GM23338 (cell line): Measurements from ENCODE around the gene UBXN1. TPM values are rescaled to one million over a fixed set of nuclear protein-coding genes. Genes with fewer than 3 reads are reported as not detected.

Source experiments
- ATAC-seq: fragments of 200-7000 bp; cut with Tn5 transposase; 3 replicates; pipeline ENCODE4 v1.9.1; 2020
- DNase-seq: peaks from one replicate; pipeline ENCODE4 v3.0.0-alpha.2; 2015; ENCODE audit warnings: low spot score
- H2AFZ ChIP-seq: fragments of 200-600 bp; sonication (generic); 2 replicates; pipeline ENCODE4 v1.8.0; 2016; ENCODE audit warnings: antibody characterized with exemption, mild to moderate bottlenecking, moderate library complexity
- H3F3A ChIP-seq: fragments of 200-600 bp; sonication (generic); replicated peaks from 2 replicates; pipeline ENCODE4 v1.8.0; 2017; ENCODE audit warnings: antibody characterized with exemption, mixed run types, low read depth
- H3K27ac ChIP-seq: fragments of 200-600 bp; sonication (generic); 2 replicates; pipeline ENCODE4 v1.6.1; 2016; ENCODE audit warnings: low read depth
- H3K27me3 ChIP-seq: fragments of 200-600 bp; sonication (generic); 2 replicates; pipeline ENCODE4 v1.8.0; 2016; ENCODE audit warnings: mild to moderate bottlenecking, mixed run types, moderate library complexity; ENCODE audit not compliant: insufficient read depth
- H3K36me3 ChIP-seq: fragments of 200-600 bp; sonication (generic); 2 replicates; pipeline ENCODE4 v1.8.0; 2016; ENCODE audit warnings: mild to moderate bottlenecking; ENCODE audit not compliant: insufficient read depth
- H3K4me1 ChIP-seq: fragments of 200-600 bp; sonication (generic); 2 replicates; pipeline ENCODE4 v1.8.0; 2016; ENCODE audit warnings: mild to moderate bottlenecking, moderate library complexity; ENCODE audit not compliant: insufficient read depth
- H3K4me2 ChIP-seq: fragments of 200-600 bp; sonication (generic); 2 replicates; pipeline ENCODE4 v1.7.1; 2017; ENCODE audit warnings: mixed run types
- H3K4me3 ChIP-seq: fragments of 200-600 bp; sonication (generic); 2 replicates; pipeline ENCODE4 v1.6.1; 2016; ENCODE audit warnings: mixed run types
- H3K79me2 ChIP-seq: fragments of 200-600 bp; sonication (generic); replicated peaks from 2 replicates; pipeline ENCODE4 v1.8.0; 2017; ENCODE audit warnings: mild to moderate bottlenecking; ENCODE audit not compliant: insufficient read depth
- H3K9me2 ChIP-seq: fragments of 200-600 bp; sonication (generic); 2 replicates; pipeline ENCODE4 v1.8.0; 2017; ENCODE audit not compliant: insufficient read depth
- H4K20me1 ChIP-seq: fragments of 200-600 bp; sonication (generic); replicated peaks from 2 replicates; pipeline ENCODE4 v1.8.0; 2017; ENCODE audit warnings: mild to moderate bottlenecking; ENCODE audit not compliant: insufficient read depth
- H3K27ac Mint-ChIP-seq: 2 replicates; pipeline ENCODE4 v1.8.0; 2020; ENCODE audit warnings: inconsistent platforms, mild to moderate bottlenecking, moderate library complexity, mixed read lengths
- H3K27me3 Mint-ChIP-seq: 3 replicates; pipeline ENCODE4 v1.8.0; 2022; ENCODE audit warnings: low read depth, mild to moderate bottlenecking, moderate library complexity, mixed read lengths, inconsistent platforms; ENCODE audit not compliant: insufficient read depth, poor library complexity
- H3K36me3 Mint-ChIP-seq: 3 replicates; pipeline ENCODE4 v1.8.0; 2021; ENCODE audit warnings: low read depth, mild to moderate bottlenecking, inconsistent platforms, moderate library complexity, mixed read lengths
- H3K4me1 Mint-ChIP-seq: 3 replicates; pipeline ENCODE4 v1.8.0; 2020; ENCODE audit warnings: mild to moderate bottlenecking, inconsistent platforms, mixed read lengths
- H3K4me3 Mint-ChIP-seq: 3 replicates; pipeline ENCODE4 v1.8.0; 2021; ENCODE audit warnings: moderate library complexity, mild to moderate bottlenecking, inconsistent platforms, mixed read lengths
- H3K9me3 Mint-ChIP-seq: 3 replicates; pipeline ENCODE4 v1.8.0; 2020; ENCODE audit warnings: moderate library complexity, mild to moderate bottlenecking, inconsistent platforms, mixed read lengths
- CREB1 ChIP-seq: fragments of 250-450 bp; sonication (Bioruptor Pico); IDR thresholded peaks from 2 replicates; pipeline ENCODE4 v1.5.0; 2020; ENCODE audit warnings: low read depth, mild to moderate bottlenecking, moderate library complexity
- EZH2 ChIP-seq: fragments of 200-600 bp; sonication (generic); IDR thresholded peaks from one replicate; pipeline ENCODE4 v1.8.0; 2017; ENCODE audit warnings: antibody characterized with exemption, mild to moderate bottlenecking, low read depth; ENCODE audit not compliant: unreplicated experiment
- EZH2phosphoT487 ChIP-seq: fragments of 200-600 bp; sonication (generic); IDR thresholded peaks from one replicate; pipeline ENCODE4 v1.8.1; 2018; ENCODE audit warnings: antibody characterized with exemption; ENCODE audit not compliant: unreplicated experiment
- JUNB ChIP-seq: IDR thresholded peaks from one replicate; pipeline ENCODE4 v1.6.1; 2016; ENCODE audit warnings: antibody characterized with exemption; ENCODE audit not compliant: unreplicated experiment
- NANOG ChIP-seq: IDR thresholded peaks from 2 replicates; pipeline ENCODE4 v1.6.1; 2016; ENCODE audit warnings: antibody characterized with exemption, borderline replicate concordance
- POLR2AphosphoS5 ChIP-seq: IDR thresholded peaks from 2 replicates; pipeline ENCODE4 v1.6.1; 2016; ENCODE audit warnings: antibody characterized with exemption, low read depth
- STAT1 ChIP-seq: IDR thresholded peaks from one replicate; pipeline ENCODE4 v1.6.1; 2016; ENCODE audit warnings: antibody characterized with exemption; ENCODE audit not compliant: unreplicated experiment
- ZNF114 ChIP-seq: fragments of 250-450 bp; sonication (Bioruptor Pico); IDR thresholded peaks from 2 replicates; pipeline ENCODE4 v1.5.0; 2020; ENCODE audit warnings: mild to moderate bottlenecking, moderate library complexity
- ZNF331 ChIP-seq: fragments of 250-450 bp; sonication (Bioruptor Pico); IDR thresholded peaks from 2 replicates; pipeline ENCODE4 v1.5.0; 2020; ENCODE audit warnings: low read depth, mild to moderate bottlenecking, moderate library complexity
- polyA plus RNA-seq: library from polyadenylated mRNA; unstranded; fragments of >200 nt; fragmentation: Nextera tagmentation; extraction: Ambion mirVana; gene quantifications from 2 replicates; pipeline ENCODE4 v1.2.1, GENCODE V29; 2016
- total RNA-seq: library from RNA; depleted of rRNA; stranded (reverse); fragments of >200 nt; shearing (Covaris generic); gene quantifications from 2 replicates; pipeline ENCODE4 v1.2.3, GENCODE V29; 2014
- TF ChIP-seq, protein P1 (sequence below): IDR thresholded peaks from 2 replicates; pipeline ENCODE4 v1.6.1; 2016; ENCODE audit warnings: antibody characterized with exemption
- TF ChIP-seq, protein P2 (sequence below): IDR thresholded peaks from one replicate; pipeline ENCODE4 v1.6.1; 2018; ENCODE audit warnings: antibody characterized with exemption; ENCODE audit not compliant: unreplicated experiment
- TF ChIP-seq, protein P3 (sequence below): fragments of 250-450 bp; sonication (Bioruptor Pico); IDR thresholded peaks from 2 replicates; pipeline ENCODE4 v1.5.0; 2020; ENCODE audit warnings: mild to moderate bottlenecking, moderate library complexity
- TF ChIP-seq, protein P4 (sequence below), 2 experiments: fragments of 200-600 bp in 1 of 2; sonication (generic) in 1 of 2; conservative IDR thresholded peaks; 2 replicates each; pipeline versions ENCODE4 v1.5.1 to v1.6.1; 2016 to 2017; ENCODE audit warnings: antibody characterized with exemption in 2 of 2, low read depth in 2 of 2, mild to moderate bottlenecking in 2 of 2, moderate library complexity in 1 of 2

Gene UBXN1
- total and polyA plus RNA-seq, 2 experiments from 2014 or later = 126 to 132 TPM

DNA sequence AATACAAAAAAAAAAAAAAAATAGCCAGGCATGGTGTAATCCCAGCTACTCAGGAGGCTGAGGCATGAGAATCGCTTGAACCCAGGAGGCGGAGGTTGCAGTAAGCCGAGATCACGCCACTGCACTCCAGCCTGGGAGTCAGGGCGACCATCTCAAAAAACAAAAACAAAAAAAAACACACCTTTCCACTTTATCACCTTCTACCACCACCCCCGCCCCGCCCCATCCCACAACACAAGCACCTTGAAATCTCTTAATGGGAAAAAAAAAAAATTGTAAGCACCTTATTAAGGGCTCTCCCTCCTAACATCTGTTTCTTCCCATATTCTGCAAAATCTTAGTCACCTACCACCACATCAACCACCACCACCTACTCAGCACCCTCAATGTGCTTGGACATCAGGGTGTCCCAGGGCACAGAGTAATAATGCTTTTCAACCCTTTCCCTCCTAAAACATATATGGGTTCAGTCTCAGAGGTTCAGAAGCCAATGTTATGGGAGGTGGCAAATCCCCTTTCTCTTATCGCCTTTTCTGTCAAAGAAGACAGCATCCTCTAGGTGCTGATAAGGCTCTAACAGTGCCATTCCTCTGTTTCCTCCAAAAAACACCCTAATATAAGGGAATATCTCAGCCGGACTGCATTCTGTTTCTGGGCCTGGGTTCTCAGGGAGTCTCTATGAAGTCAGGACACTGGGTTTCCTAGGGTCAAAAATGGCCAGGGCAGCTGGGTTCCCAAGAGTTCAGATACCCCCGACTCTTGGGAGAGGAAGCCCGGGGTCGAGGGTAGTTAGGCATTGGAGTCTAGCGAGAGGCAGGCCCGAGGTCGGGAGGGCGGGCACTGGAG lies 26.5 kb downstream of the UBXN1 start:
- Mint-ChIP-seq H3K4me3 (peak overlapping the region; percentile 87), H3K27me3 (peaks cover 10% of the 10 kb centered on the region), H3K36me3 (peaks cover 16% of the 10 kb centered on the region), H3K9me3 (no peaks in the 10 kb centered on the region), H3K4me1 (peaks cover 8% of the 10 kb centered on the region), H3K27ac (peak overlapping the region; percentile 95)
- no peak for ATAC-seq
- H3K27ac ChIP-seq = peak overlapping the region; percentile 86
- 0 out of 2 replicates have a peak, but pooled peaks cover 3% of the 10 kb centered on the region for H3K36me3 ChIP-seq
- DNase-seq = no peak
- H3K4me1 ChIP-seq = peaks cover 9% of the 10 kb centered on the region; the same call in 1 of the 2 replicates
- H3K79me2 ChIP-seq = peaks cover 24% of the 10 kb centered on the region
- peaks cover 7% of the 10 kb centered on the region; the same call in 1 of the 2 replicates for H3F3A ChIP-seq
- H3K4me3 ChIP-seq = peak overlapping the region; percentile 100
- H2AFZ ChIP-seq = peak overlapping the region; percentile 81
- no peaks in the 10 kb centered on the region for H3K9me2 ChIP-seq
- no peaks in the 10 kb centered on the region for H3K27me3 ChIP-seq
- TF ChIP-seq, protein P1, sequence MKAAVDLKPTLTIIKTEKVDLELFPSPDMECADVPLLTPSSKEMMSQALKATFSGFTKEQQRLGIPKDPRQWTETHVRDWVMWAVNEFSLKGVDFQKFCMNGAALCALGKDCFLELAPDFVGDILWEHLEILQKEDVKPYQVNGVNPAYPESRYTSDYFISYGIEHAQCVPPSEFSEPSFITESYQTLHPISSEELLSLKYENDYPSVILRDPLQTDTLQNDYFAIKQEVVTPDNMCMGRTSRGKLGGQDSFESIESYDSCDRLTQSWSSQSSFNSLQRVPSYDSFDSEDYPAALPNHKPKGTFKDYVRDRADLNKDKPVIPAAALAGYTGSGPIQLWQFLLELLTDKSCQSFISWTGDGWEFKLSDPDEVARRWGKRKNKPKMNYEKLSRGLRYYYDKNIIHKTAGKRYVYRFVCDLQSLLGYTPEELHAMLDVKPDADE = no peak
- TF ChIP-seq NANOG (no peak), JUNB (no peak), POLR2AphosphoS5 (no peak), ZNF114 (CRISPR knock-in tag) (no peak), EZH2phosphoT487 (no peak), ZNF331 (CRISPR knock-in tag) (no peak), EZH2 (no peak), STAT1 (no peak), CREB1 (CRISPR knock-in tag) (no peak)
- TF ChIP-seq, protein P2, sequence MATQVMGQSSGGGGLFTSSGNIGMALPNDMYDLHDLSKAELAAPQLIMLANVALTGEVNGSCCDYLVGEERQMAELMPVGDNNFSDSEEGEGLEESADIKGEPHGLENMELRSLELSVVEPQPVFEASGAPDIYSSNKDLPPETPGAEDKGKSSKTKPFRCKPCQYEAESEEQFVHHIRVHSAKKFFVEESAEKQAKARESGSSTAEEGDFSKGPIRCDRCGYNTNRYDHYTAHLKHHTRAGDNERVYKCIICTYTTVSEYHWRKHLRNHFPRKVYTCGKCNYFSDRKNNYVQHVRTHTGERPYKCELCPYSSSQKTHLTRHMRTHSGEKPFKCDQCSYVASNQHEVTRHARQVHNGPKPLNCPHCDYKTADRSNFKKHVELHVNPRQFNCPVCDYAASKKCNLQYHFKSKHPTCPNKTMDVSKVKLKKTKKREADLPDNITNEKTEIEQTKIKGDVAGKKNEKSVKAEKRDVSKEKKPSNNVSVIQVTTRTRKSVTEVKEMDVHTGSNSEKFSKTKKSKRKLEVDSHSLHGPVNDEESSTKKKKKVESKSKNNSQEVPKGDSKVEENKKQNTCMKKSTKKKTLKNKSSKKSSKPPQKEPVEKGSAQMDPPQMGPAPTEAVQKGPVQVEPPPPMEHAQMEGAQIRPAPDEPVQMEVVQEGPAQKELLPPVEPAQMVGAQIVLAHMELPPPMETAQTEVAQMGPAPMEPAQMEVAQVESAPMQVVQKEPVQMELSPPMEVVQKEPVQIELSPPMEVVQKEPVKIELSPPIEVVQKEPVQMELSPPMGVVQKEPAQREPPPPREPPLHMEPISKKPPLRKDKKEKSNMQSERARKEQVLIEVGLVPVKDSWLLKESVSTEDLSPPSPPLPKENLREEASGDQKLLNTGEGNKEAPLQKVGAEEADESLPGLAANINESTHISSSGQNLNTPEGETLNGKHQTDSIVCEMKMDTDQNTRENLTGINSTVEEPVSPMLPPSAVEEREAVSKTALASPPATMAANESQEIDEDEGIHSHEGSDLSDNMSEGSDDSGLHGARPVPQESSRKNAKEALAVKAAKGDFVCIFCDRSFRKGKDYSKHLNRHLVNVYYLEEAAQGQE = no peak
- TF ChIP-seq, protein P3, sequence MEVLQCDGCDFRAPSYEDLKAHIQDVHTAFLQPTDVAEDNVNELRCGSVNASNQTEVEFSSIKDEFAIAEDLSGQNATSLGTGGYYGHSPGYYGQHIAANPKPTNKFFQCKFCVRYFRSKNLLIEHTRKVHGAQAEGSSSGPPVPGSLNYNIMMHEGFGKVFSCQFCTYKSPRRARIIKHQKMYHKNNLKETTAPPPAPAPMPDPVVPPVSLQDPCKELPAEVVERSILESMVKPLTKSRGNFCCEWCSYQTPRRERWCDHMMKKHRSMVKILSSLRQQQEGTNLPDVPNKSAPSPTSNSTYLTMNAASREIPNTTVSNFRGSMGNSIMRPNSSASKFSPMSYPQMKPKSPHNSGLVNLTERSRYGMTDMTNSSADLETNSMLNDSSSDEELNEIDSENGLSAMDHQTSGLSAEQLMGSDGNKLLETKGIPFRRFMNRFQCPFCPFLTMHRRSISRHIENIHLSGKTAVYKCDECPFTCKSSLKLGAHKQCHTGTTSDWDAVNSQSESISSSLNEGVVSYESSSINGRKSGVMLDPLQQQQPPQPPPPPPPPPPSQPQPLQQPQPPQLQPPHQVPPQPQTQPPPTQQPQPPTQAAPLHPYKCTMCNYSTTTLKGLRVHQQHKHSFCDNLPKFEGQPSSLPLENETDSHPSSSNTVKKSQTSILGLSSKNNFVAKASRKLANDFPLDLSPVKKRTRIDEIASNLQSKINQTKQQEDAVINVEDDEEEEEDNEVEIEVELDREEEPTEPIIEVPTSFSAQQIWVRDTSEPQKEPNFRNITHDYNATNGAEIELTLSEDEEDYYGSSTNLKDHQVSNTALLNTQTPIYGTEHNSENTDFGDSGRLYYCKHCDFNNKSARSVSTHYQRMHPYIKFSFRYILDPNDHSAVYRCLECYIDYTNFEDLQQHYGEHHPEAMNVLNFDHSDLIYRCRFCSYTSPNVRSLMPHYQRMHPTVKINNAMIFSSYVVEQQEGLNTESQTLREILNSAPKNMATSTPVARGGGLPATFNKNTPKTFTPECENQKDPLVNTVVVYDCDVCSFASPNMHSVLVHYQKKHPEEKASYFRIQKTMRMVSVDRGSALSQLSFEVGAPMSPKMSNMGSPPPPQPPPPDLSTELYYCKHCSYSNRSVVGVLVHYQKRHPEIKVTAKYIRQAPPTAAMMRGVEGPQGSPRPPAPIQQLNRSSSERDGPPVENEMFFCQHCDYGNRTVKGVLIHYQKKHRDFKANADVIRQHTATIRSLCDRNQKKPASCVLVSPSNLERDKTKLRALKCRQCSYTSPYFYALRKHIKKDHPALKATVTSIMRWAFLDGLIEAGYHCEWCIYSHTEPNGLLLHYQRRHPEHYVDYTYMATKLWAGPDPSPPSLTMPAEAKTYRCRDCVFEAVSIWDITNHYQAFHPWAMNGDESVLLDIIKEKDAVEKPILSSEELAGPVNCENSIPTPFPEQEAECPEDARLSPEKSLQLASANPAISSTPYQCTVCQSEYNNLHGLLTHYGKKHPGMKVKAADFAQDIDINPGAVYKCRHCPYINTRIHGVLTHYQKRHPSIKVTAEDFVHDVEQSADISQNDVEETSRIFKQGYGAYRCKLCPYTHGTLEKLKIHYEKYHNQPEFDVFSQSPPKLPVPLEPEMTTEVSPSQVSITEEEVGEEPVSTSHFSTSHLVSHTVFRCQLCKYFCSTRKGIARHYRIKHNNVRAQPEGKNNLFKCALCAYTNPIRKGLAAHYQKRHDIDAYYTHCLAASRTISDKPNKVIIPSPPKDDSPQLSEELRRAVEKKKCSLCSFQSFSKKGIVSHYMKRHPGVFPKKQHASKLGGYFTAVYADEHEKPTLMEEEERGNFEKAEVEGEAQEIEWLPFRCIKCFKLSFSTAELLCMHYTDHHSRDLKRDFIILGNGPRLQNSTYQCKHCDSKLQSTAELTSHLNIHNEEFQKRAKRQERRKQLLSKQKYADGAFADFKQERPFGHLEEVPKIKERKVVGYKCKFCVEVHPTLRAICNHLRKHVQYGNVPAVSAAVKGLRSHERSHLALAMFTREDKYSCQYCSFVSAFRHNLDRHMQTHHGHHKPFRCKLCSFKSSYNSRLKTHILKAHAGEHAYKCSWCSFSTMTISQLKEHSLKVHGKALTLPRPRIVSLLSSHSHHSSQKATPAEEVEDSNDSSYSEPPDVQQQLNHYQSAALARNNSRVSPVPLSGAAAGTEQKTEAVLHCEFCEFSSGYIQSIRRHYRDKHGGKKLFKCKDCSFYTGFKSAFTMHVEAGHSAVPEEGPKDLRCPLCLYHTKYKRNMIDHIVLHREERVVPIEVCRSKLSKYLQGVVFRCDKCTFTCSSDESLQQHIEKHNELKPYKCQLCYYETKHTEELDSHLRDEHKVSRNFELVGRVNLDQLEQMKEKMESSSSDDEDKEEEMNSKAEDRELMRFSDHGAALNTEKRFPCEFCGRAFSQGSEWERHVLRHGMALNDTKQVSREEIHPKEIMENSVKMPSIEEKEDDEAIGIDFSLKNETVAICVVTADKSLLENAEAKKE = no peak
- TF ChIP-seq, protein P4, sequence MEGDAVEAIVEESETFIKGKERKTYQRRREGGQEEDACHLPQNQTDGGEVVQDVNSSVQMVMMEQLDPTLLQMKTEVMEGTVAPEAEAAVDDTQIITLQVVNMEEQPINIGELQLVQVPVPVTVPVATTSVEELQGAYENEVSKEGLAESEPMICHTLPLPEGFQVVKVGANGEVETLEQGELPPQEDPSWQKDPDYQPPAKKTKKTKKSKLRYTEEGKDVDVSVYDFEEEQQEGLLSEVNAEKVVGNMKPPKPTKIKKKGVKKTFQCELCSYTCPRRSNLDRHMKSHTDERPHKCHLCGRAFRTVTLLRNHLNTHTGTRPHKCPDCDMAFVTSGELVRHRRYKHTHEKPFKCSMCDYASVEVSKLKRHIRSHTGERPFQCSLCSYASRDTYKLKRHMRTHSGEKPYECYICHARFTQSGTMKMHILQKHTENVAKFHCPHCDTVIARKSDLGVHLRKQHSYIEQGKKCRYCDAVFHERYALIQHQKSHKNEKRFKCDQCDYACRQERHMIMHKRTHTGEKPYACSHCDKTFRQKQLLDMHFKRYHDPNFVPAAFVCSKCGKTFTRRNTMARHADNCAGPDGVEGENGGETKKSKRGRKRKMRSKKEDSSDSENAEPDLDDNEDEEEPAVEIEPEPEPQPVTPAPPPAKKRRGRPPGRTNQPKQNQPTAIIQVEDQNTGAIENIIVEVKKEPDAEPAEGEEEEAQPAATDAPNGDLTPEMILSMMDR (conservative IDR thresholded peaks at IDR 0.05; ENCODE audit: low read depth in 2 of 2) = no peak
- H4K20me1 ChIP-seq = no peaks in the 10 kb centered on the region
- H3K4me2 ChIP-seq = peak overlapping the region; percentile 100
